ENCODE results near the gene MIPEP. TPM values are rescaled to one million over a fixed set of nuclear protein-coding genes. Genes with fewer than 3 reads are reported as not detected.

MIPEP gene
- polyA plus RNA-seq, 1 donor (not counting 4 experiments of a cell fraction or from before 2014, with no cell fraction given), result 35.0 TPM

DNA sequence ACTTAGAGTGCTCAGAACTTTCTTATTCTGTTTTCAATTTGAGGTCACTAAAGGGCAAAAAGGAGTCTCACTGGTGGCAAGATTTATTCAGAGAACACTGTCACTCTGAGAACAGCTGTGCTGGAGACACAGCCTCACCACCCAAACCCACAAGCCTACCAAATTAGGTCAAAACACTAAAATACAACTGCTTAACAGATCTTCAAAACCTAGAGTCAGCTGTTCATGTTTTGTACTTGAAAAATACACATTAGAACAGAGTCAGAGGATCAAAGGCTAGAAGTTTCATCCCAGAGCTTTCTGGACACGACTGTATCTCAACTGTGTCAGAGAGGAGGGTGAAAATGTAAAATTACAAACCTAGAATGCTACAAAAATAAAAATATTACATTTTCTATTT lies 89.3 kb downstream of the MIPEP start:
- no peaks in the 10 kb centered on the region for H3K27me3 ChIP-seq (ENCODE audit: control insufficient read depth, extremely low read depth, insufficient read depth, low read length)
- dilution Hi-C loops (cut with MboI; ENCODE audit: extremely low pct_ligation_motif_present, low sequenced_read_pairs), result no loop called here
- DNase-seq (ENCODE audit: low read depth, low spot score) (no peak), FAIRE-seq (no peak)
- H3K36me3 ChIP-seq (ENCODE audit: control insufficient read depth in 2 of 2, extremely low read depth in 1 of 2, insufficient read depth in 2 of 2, low read length in 2 of 2), result no peaks in the 10 kb centered on the region
- H4K20me1 ChIP-seq (ENCODE audit: control insufficient read depth, extremely low read depth, insufficient read depth, low read length), result no peaks in the 10 kb centered on the region
- H3K4me3 ChIP-seq (ENCODE audit: control insufficient read depth in 2 of 3, extremely low read depth in 1 of 3, insufficient read depth in 2 of 3, low read depth in 1 of 3, low read length in 3 of 3), result no peak overlapping the region
- H3K9me1 ChIP-seq (ENCODE audit: control insufficient read depth, extremely low read depth, insufficient read depth, low read length), result no peaks in the 10 kb centered on the region
- no peak overlapping the region for H3K9ac ChIP-seq (ENCODE audit: control insufficient read depth, extremely low read depth, insufficient read depth, low read length)
- no peak overlapping the region for H3K4me2 ChIP-seq (ENCODE audit: control insufficient read depth, extremely low read depth, insufficient read depth, low read depth, low read length)
- H2AFZ ChIP-seq (ENCODE audit: control insufficient read depth, low read length), result no peak overlapping the region
- H3K4me1 ChIP-seq (ENCODE audit: control insufficient read depth, extremely low read depth, insufficient read depth, low read length), result no peaks in the 10 kb centered on the region
- no peak overlapping the region for H3K27ac ChIP-seq (ENCODE audit: control insufficient read depth, insufficient read depth, low read length)
- no peak for TF ChIP-seq EZH2 (IDR thresholded peaks at IDR 0.05; ENCODE audit: low read length)
- TF ChIP-seq, protein P1, sequence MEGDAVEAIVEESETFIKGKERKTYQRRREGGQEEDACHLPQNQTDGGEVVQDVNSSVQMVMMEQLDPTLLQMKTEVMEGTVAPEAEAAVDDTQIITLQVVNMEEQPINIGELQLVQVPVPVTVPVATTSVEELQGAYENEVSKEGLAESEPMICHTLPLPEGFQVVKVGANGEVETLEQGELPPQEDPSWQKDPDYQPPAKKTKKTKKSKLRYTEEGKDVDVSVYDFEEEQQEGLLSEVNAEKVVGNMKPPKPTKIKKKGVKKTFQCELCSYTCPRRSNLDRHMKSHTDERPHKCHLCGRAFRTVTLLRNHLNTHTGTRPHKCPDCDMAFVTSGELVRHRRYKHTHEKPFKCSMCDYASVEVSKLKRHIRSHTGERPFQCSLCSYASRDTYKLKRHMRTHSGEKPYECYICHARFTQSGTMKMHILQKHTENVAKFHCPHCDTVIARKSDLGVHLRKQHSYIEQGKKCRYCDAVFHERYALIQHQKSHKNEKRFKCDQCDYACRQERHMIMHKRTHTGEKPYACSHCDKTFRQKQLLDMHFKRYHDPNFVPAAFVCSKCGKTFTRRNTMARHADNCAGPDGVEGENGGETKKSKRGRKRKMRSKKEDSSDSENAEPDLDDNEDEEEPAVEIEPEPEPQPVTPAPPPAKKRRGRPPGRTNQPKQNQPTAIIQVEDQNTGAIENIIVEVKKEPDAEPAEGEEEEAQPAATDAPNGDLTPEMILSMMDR (optimal IDR thresholded peaks at IDR 0.05 in 1 of 3, IDR thresholded peaks at IDR 0.05 in 1 of 3, conservative IDR thresholded peaks at IDR 0.05 in 1 of 3; ENCODE audit: extremely low read depth in 1 of 3, insufficient read depth in 2 of 3, low read length in 3 of 3), result no peak
- peaks cover 2% of the 10 kb centered on the region for H3K9me3 ChIP-seq (ENCODE audit: control insufficient read depth, low read depth, low read length)
- H3K79me2 ChIP-seq (ENCODE audit: control insufficient read depth, insufficient read depth, low read length), result no peaks in the 10 kb centered on the region

DNA sequence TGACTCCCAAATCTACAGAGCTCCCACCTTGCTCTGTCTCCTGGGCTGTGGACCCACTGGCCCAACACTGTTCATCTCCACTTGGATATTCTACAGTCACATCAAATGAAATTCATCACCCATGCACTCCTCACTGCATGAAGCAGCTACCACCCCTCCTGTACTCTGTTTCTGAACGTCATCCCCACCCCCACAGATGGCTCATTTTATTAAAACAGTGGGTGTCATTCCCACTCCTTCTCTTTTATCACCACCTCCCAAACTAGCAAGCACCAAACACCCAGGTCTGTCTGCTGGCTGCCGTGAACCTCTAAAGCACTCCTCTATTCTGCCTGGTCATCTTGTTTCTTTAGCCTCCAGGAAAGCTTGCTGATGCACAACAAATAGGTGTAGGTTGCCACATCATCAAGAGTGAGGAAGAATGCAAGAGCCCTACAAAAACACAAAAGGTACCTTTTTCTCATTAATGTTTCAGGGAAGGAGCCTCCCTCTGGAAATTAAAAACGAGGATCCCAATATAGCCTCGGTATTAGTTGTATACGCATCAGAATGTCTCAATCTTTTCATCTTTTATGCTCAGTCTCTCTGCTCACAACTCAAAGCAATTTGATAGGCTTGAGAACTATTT lies 91.8 kb downstream of the MIPEP start:
- Histone ChIP-seq H3K4me2 (ENCODE audit: control insufficient read depth, extremely low read depth, insufficient read depth, low read depth, low read length) (no peak overlapping the region), H3K36me3 (ENCODE audit: control insufficient read depth in 2 of 2, extremely low read depth in 1 of 2, insufficient read depth in 2 of 2, low read length in 2 of 2) (no peaks in the 10 kb centered on the region), H3K4me3 (ENCODE audit: control insufficient read depth in 2 of 3, extremely low read depth in 1 of 3, insufficient read depth in 2 of 3, low read depth in 1 of 3, low read length in 3 of 3) (no peak overlapping the region), H3K9me1 (ENCODE audit: control insufficient read depth, extremely low read depth, insufficient read depth, low read length) (no peaks in the 10 kb centered on the region), H3K79me2 (ENCODE audit: control insufficient read depth, insufficient read depth, low read length) (no peaks in the 10 kb centered on the region), H3K9ac (ENCODE audit: control insufficient read depth, extremely low read depth, insufficient read depth, low read length) (no peak overlapping the region), H3K9me3 (ENCODE audit: control insufficient read depth, low read depth, low read length) (peaks cover 2% of the 10 kb centered on the region), H3K27ac (ENCODE audit: control insufficient read depth, insufficient read depth, low read length) (no peak overlapping the region), H2AFZ (ENCODE audit: control insufficient read depth, low read length) (no peak overlapping the region), H4K20me1 (ENCODE audit: control insufficient read depth, extremely low read depth, insufficient read depth, low read length) (no peaks in the 10 kb centered on the region), H3K4me1 (ENCODE audit: control insufficient read depth, extremely low read depth, insufficient read depth, low read length) (no peaks in the 10 kb centered on the region), H3K27me3 (ENCODE audit: control insufficient read depth, extremely low read depth, insufficient read depth, low read length) (no peaks in the 10 kb centered on the region)
- DNase-seq (ENCODE audit: low read depth, low spot score), result no peak
- FAIRE-seq, result no peak
- no peak for TF ChIP-seq EZH2 (IDR thresholded peaks at IDR 0.05; ENCODE audit: low read length)
- TF ChIP-seq, protein P1 (optimal IDR thresholded peaks at IDR 0.05 in 1 of 3, IDR thresholded peaks at IDR 0.05 in 1 of 3, conservative IDR thresholded peaks at IDR 0.05 in 1 of 3; ENCODE audit: extremely low read depth in 1 of 3, insufficient read depth in 2 of 3, low read length in 3 of 3), result no peak
- dilution Hi-C loops (cut with MboI; ENCODE audit: extremely low pct_ligation_motif_present, low sequenced_read_pairs), result no loop called here
